Panc1 (cell line): Measurements from ENCODE around the gene SLC25A42. TPM values are rescaled to one million over a fixed set of nuclear protein-coding genes. Genes with fewer than 3 reads are reported as not detected.
A peak's percentile ranks its signal among the peaks of the same experiment; 100 is the strongest.

Experiments
- ATAC-seq: fragments of 200-7000 bp; cut with Tn5 transposase; 2 replicates; pipeline ENCODE4 v1.9.1; 2020; ENCODE audit warnings: mild to moderate bottlenecking, moderate library complexity
- BruUV-seq: library from RNA; stranded (reverse); fragments of 400-500 nt; replicated peaks from 2 replicates; lab custom pipeline; 2021; lab: Mats Ljungman, UMichigan
- CTCF ChIA-PET: fragments of 300-600 bp; sonication (Branson Sonifier 250); formaldehyde crosslinking; loops from one replicate; lab custom pipeline; 2022; ENCODE audit warnings: antibody characterized with exemption; lab: Charles Lee
- POLR2A ChIA-PET: fragments of 300-600 bp; sonication (Branson Sonifier 250); formaldehyde crosslinking; loops from one replicate; lab custom pipeline; 2022; ENCODE audit warnings: antibody characterized with exemption; lab: Charles Lee
- DNase-seq: peaks from one replicate; pipeline ENCODE4 v3.0.0-alpha.2; 2010; ENCODE audit warnings: low read depth, low spot score
- H3K27ac ChIP-seq: 2 replicates; pipeline ENCODE4 v1.5.1; 2011; ENCODE audit warnings: mild to moderate bottlenecking, low read length, inconsistent platforms
- H3K27me3 ChIP-seq: fragments of 200-500 bp; sonication (Bioruptor generic); 2 replicates; pipeline ENCODE4 v1.6.0; 2014; ENCODE audit warnings: low read length, inconsistent platforms; ENCODE audit not compliant: control insufficient read depth, insufficient read depth
- H3K36me3 ChIP-seq: fragments of 200-500 bp; sonication (Bioruptor generic); 2 replicates; pipeline ENCODE4 v1.5.1; 2014; ENCODE audit warnings: inconsistent platforms, mild to moderate bottlenecking, low read length, moderate library complexity; ENCODE audit not compliant: control insufficient read depth, insufficient read depth
- H3K4me1 ChIP-seq: 2 replicates; pipeline ENCODE4 v1.5.1; 2011; ENCODE audit warnings: inconsistent platforms, mild to moderate bottlenecking, low read length, moderate library complexity; ENCODE audit not compliant: control insufficient read depth, insufficient read depth
- H3K4me3 ChIP-seq, 2 experiments: 2 replicates each; pipeline ENCODE4 v1.5.1; 2011 to 2012; ENCODE audit warnings: low read depth in 2 of 2, low read length in 2 of 2, mild to moderate bottlenecking in 2 of 2, inconsistent platforms in 1 of 2, moderate library complexity in 1 of 2
- H3K9me3 ChIP-seq: fragments of 200-500 bp; sonication (Bioruptor generic); 2 replicates; pipeline ENCODE4 v1.5.1; 2014; ENCODE audit warnings: low read depth, mild to moderate bottlenecking, inconsistent platforms, low read length, moderate library complexity; ENCODE audit not compliant: control insufficient read depth, insufficient read depth
- CTCF ChIP-seq: fragments of 450-650 bp; IDR thresholded peaks from 2 replicates; pipeline ENCODE4 v1.5.1; 2017; ENCODE audit warnings: mild to moderate bottlenecking
- REST ChIP-seq, 2 experiments: IDR thresholded peaks; 2 replicates each; pipeline ENCODE4 v1.6.1; 2011 to 2012; ENCODE audit warnings: low read depth in 2 of 2, control low read depth in 1 of 2, low read length in 1 of 2, mild to moderate bottlenecking in 1 of 2, moderate library complexity in 1 of 2; ENCODE audit not compliant: insufficient read depth in 1 of 2
- TCF7L2 ChIP-seq: IDR thresholded peaks from 2 replicates; pipeline ENCODE4 v1.6.1; 2011; ENCODE audit warnings: mild to moderate bottlenecking, low read depth, low read length, inconsistent platforms
- in situ Hi-C: cut with HindIII; loops from 2 replicates; pipeline ENCODE4 v1.10.0; 2016; ENCODE audit warnings: low sequenced_read_pairs, low pct_unique_long_range_greater_than_20kb
- intact Hi-C: fragments of 100-400 bp; cut with micrococcal nuclease; formaldehyde crosslinking; loops from one replicate; pipeline ENCODE4 v1.10.0; 2022; ENCODE audit not compliant: unreplicated experiment
- total RNA-seq: library from RNA; stranded (reverse); gene quantifications from one replicate; pipeline ENCODE4 v1.2.1, GENCODE V29; 2021; ENCODE audit not compliant: unreplicated experiment

SLC25A42 gene
- total RNA-seq, 1 experiment from 2014 or later = 2.6 TPM

GRCh38 chr19:19139876-19140229 lies 76.1 kb downstream of the SLC25A42 start:
- intact Hi-C loops (loop anchor here (10.0 kb wide), 1 partner anchor 75 kb away; the partner anchor contains the start of gene SLC25A42), in situ Hi-C loops (no loop called here)
- peaks cover 5% of the 10 kb centered on the region; the same call in 1 of the 2 replicates for H3K36me3 ChIP-seq
- no peaks in the 10 kb centered on the region; the same call in 1 of the 2 replicates for H3K4me1 ChIP-seq
- no peak overlapping the region for H3K27ac ChIP-seq
- H3K4me3 ChIP-seq = no peak overlapping the region
- ChIA-PET POLR2A (no interaction called here), CTCF (no interaction called here)
- BruUV-seq = no TSS peak
- H3K27me3 ChIP-seq = no peaks in the 10 kb centered on the region
- TF ChIP-seq REST (IDR thresholded peaks at IDR 0.05; ENCODE audit: insufficient read depth in 1 of 2, low read depth in 2 of 2, low read length in 1 of 2) = no peak
- TF ChIP-seq CTCF = peak; percentile 3
- DNase-seq = no peak
- no peaks in the 10 kb centered on the region for H3K9me3 ChIP-seq
- no peak for ATAC-seq

GRCh38 chr19:19140476-19140875 lies 76.7 kb downstream of the SLC25A42 start:
- in situ Hi-C loops = no loop called here
- peaks cover 5% of the 10 kb centered on the region; the same call in 1 of the 2 replicates for H3K36me3 ChIP-seq
- DNase-seq (no peak), ATAC-seq (no peak)
- H3K4me3 ChIP-seq = no peak overlapping the region
- H3K9me3 ChIP-seq = no peaks in the 10 kb centered on the region
- no peaks in the 10 kb centered on the region for H3K27me3 ChIP-seq
- no peak for TF ChIP-seq REST (IDR thresholded peaks at IDR 0.05; ENCODE audit: insufficient read depth in 1 of 2, low read depth in 2 of 2, low read length in 1 of 2)
- TF ChIP-seq TCF7L2 = no peak
- ChIA-PET CTCF (no interaction called here), POLR2A (no interaction called here)
- intact Hi-C loops = no loop called here
- no peaks in the 10 kb centered on the region; the same call in 1 of the 2 replicates for H3K4me1 ChIP-seq
- H3K27ac ChIP-seq = no peak overlapping the region
- no TSS peak for BruUV-seq
